SK-N-SH (cell line): Measurements from ENCODE around the gene ING2. TPM values are rescaled to one million over a fixed set of nuclear protein-coding genes. Genes with fewer than 3 reads are reported as not detected.

Source experiments
- CTCF ChIA-PET: fragments of 300-600, 350-600 bp; formaldehyde crosslinking; extraction: SDS; loops from one replicate; lab custom pipeline; 2021; lab: Yijun Ruan, JAX
- POLR2A ChIA-PET: fragments of 350-600 bp; sonication (Branson Sonifier 250); formaldehyde crosslinking; extraction: SDS; loops from one replicate; lab custom pipeline; 2020; ENCODE audit warnings: antibody characterized with exemption, inconsistent platforms; lab: Yijun Ruan, JAX
- DNase-seq: peaks from one replicate; pipeline ENCODE4 v3.0.0; 2012
- H2AFZ ChIP-seq: fragments of 200-600 bp; sonication (generic); 2 replicates; pipeline ENCODE4 v1.8.1; 2016; ENCODE audit warnings: antibody characterized with exemption, mild to moderate bottlenecking, low read depth
- H3F3A ChIP-seq: fragments of 200-600 bp; sonication (generic); replicated peaks from 2 replicates; pipeline ENCODE3; 2016; ENCODE audit warnings: antibody characterized with exemption, mild to moderate bottlenecking; ENCODE audit not compliant: insufficient read depth
- H3K27ac ChIP-seq, 2 experiments: fragments of 200-500 bp in 1 of 2; fragments of 200-600 bp in 1 of 2; sonication (Bioruptor generic) in 1 of 2; sonication (generic), shearing (Covaris generic) in 1 of 2; 2 replicates each; pipeline versions ENCODE4 v1.5.1 to v1.6.1; 2014 to 2016; ENCODE audit warnings: low read depth in 2 of 2, inconsistent platforms in 1 of 2, low read length in 1 of 2, mild to moderate bottlenecking in 1 of 2, mixed read lengths in 1 of 2
- H3K27me3 ChIP-seq: fragments of 200-600 bp; sonication (generic), shearing (Covaris generic); 2 replicates; pipeline ENCODE4 v1.6.1; 2016; ENCODE audit warnings: mixed run types; ENCODE audit not compliant: insufficient read depth
- H3K36me3 ChIP-seq, 2 experiments: fragments of 200-500 bp in 1 of 2; fragments of 200-600 bp in 1 of 2; sonication (Bioruptor generic) in 1 of 2; sonication (generic) in 1 of 2; replicated peaks in 1 of 2; 2 replicates each; pipeline versions ENCODE3 to v1.5.1; 2014 to 2016; ENCODE audit warnings: low read length in 1 of 2, mild to moderate bottlenecking in 1 of 2; ENCODE audit not compliant: insufficient read depth in 2 of 2, control insufficient read depth in 1 of 2
- H3K4me1 ChIP-seq, 2 experiments: fragments of 200-500 bp in 1 of 2; fragments of 200-600 bp in 1 of 2; sonication (Bioruptor generic) in 1 of 2; sonication (generic), shearing (Covaris generic) in 1 of 2; 2 replicates each; pipeline versions ENCODE4 v1.5.1 to v1.6.1; 2014 to 2016; ENCODE audit warnings: low read depth in 1 of 2, low read length in 1 of 2, mixed run types in 1 of 2; ENCODE audit not compliant: insufficient read depth in 2 of 2, control insufficient read depth in 1 of 2
- H3K4me2 ChIP-seq: fragments of 200-600 bp; sonication (generic), shearing (Covaris generic); 2 replicates; pipeline ENCODE4 v1.6.1; 2017; ENCODE audit warnings: mixed run types
- H3K4me3 ChIP-seq, 2 experiments: fragments of 200-500 bp in 1 of 2; fragments of 200-600 bp in 1 of 2; sonication (Bioruptor generic) in 1 of 2; sonication (generic), shearing (Covaris generic) in 1 of 2; 2 replicates each; pipeline versions ENCODE4 v1.5.1 to v1.8.1; 2014 to 2016; ENCODE audit warnings: low read depth in 2 of 2, inconsistent platforms in 1 of 2, low read length in 1 of 2, mild to moderate bottlenecking in 1 of 2, mixed read lengths in 1 of 2, moderate library complexity in 1 of 2
- H3K79me2 ChIP-seq: fragments of 200-600 bp; sonication (generic); 2 replicates; pipeline ENCODE4 v1.8.1; 2017; ENCODE audit warnings: mild to moderate bottlenecking; ENCODE audit not compliant: insufficient read depth
- H3K9ac ChIP-seq: fragments of 200-600 bp; sonication (generic); 2 replicates; pipeline ENCODE4 v1.6.1; 2017; ENCODE audit warnings: mixed run types
- H3K9me2 ChIP-seq: fragments of 200-600 bp; sonication (generic); 2 replicates; pipeline ENCODE4 v1.6.1; 2017; ENCODE audit warnings: mixed run types
- H3K9me3 ChIP-seq: fragments of 200-600 bp; sonication (generic); 2 replicates; pipeline ENCODE4 v1.6.1; 2017; ENCODE audit warnings: mixed run types, mild to moderate bottlenecking, moderate library complexity
- H4K20me1 ChIP-seq: fragments of 200-600 bp; sonication (generic); 2 replicates; pipeline ENCODE4 v1.6.1; 2017; ENCODE audit warnings: mild to moderate bottlenecking, mixed run types; ENCODE audit not compliant: insufficient read depth
- CHD2 ChIP-seq: fragments of 150-350 bp; IDR thresholded peaks from 2 replicates; pipeline ENCODE4 v1.6.1; 2018; ENCODE audit warnings: low read length; ENCODE audit not compliant: partially characterized antibody
- EZH2phosphoT487 ChIP-seq: fragments of 200-600 bp; sonication (generic); IDR thresholded peaks from 2 replicates; pipeline ENCODE4 v1.6.1; 2017; ENCODE audit warnings: low read depth, mixed run types, mild to moderate bottlenecking, antibody characterized with exemption, moderate library complexity, borderline replicate concordance
- FOXJ3 ChIP-seq: sonication (generic); formaldehyde crosslinking; IDR thresholded peaks from 2 replicates; pipeline ENCODE4 v1.5.1; 2020; ENCODE audit warnings: mild to moderate bottlenecking, missing genetic modification reagents
- GATA2 ChIP-seq: sonication (generic); formaldehyde crosslinking; IDR thresholded peaks from 2 replicates; pipeline ENCODE4 v1.5.0; 2020; ENCODE audit warnings: mild to moderate bottlenecking, missing genetic modification reagents
- NFIC ChIP-seq: IDR thresholded peaks from 2 replicates; pipeline ENCODE4 v1.4.0; 2012; ENCODE audit warnings: borderline replicate concordance
- RCOR1 ChIP-seq: fragments of 150-350 bp; IDR thresholded peaks from 2 replicates; pipeline ENCODE4 v1.6.1; 2017; ENCODE audit warnings: antibody characterized with exemption, low read length
- SIN3A ChIP-seq: IDR thresholded peaks from 2 replicates; pipeline ENCODE4 v1.6.1; 2012; ENCODE audit warnings: low read depth, mild to moderate bottlenecking, low read length, moderate library complexity, borderline replicate concordance
- TAF1 ChIP-seq: IDR thresholded peaks from 2 replicates; pipeline ENCODE4 v1.6.1; 2012; ENCODE audit warnings: low read depth, mild to moderate bottlenecking, low read length, moderate library complexity, borderline replicate concordance
- TCF12 ChIP-seq: IDR thresholded peaks from 2 replicates; pipeline ENCODE4 v1.4.0; 2012
- WGBS: methylation state at CpG from one replicate; pipeline ENCODE4 v1.1.6; 2017; ENCODE audit warnings: low lambda C conversion rate; 5-methylcytosine and 5-hydroxymethylcytosine counted together
- polyA plus RNA-seq, 3 experiments: library from polyadenylated mRNA; depleted of rRNA; stranded (reverse); fragments of >200 nt; gene quantifications; 2 replicates each; pipeline ENCODE4 v1.2.3, GENCODE V29; 2012
- TF ChIP-seq, protein P1 (sequence below): IDR thresholded peaks from 2 replicates; pipeline ENCODE4 v1.4.0; 2012; ENCODE audit warnings: low read depth
- TF ChIP-seq, protein P2 (sequence below): fragments of 200-600 bp; sonication (generic); IDR thresholded peaks from 2 replicates; pipeline ENCODE4 v1.6.1; 2017; ENCODE audit warnings: antibody characterized with exemption, mild to moderate bottlenecking, moderate library complexity
- TF ChIP-seq, protein P3 (sequence below): IDR thresholded peaks from 2 replicates; pipeline ENCODE4 v1.4.0; 2012; ENCODE audit warnings: low read depth, borderline replicate concordance
- TF ChIP-seq, protein P4 (sequence below): fragments of 150-350 bp; IDR thresholded peaks from 2 replicates; pipeline ENCODE4 v1.6.1; 2016; ENCODE audit warnings: mild to moderate bottlenecking, low read depth, low read length

The ING2 gene
- polyA plus RNA-seq, 1 of the 3 experiments (the other 2 are of a cell fraction): 15.1 TPM

DNA sequence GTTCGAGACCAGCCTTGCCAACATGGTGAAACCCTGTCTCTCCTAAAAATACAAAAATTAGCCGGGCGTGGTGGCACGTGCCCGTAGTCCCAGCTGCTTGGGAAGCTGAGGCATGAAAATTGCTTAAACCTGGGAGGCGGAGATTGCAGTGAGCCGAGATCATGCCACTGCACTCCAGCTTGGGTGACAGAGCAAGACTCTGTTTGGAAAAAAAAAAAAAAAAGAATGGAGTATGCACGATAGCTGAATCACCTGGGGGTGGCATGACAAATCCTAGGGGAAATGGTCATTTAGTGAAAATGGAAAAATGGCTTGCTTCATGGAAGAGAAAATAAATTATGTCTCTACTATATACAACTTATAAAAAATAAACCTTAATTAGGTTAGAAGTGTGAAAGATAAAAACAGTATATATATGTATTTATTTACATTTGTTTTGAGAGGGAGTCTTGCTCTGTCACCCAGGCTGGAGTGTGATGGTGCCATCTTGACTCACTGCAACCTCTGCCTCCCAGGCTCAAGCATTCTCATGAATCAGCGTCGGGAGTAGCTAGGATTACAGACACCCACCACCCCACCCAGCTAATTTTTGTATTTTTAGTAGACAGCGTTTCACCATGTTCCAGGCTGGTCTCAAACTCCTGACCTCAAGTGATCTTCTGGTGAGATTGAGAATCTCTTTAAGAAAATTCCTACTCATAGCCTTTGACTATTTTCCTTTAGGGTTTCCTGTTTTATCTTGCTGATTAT, 19.3 kb upstream of the ING2 start:
- no peaks in the 10 kb centered on the region for H4K20me1 ChIP-seq
- no peaks in the 10 kb centered on the region for H3K4me1 ChIP-seq
- CTCF ChIA-PET: interaction anchor here (0.8 kb wide), 1 partner anchor 14 kb away, joined by 3 read pairs; no protein-coding TSS in a partner anchor
- no peaks in the 10 kb centered on the region for H3K36me3 ChIP-seq
- H3K4me3 ChIP-seq: no peak overlapping the region
- WGBS: 80% methylated on average over 11 of the region's 11 CpGs
- no peaks in the 10 kb centered on the region for H3K9me2 ChIP-seq
- DNase-seq: no peak
- no peaks in the 10 kb centered on the region for H3K79me2 ChIP-seq
- H3K9me3 ChIP-seq: no peaks in the 10 kb centered on the region
- no peak overlapping the region for H2AFZ ChIP-seq
- no peak for TF ChIP-seq GATA2 (CRISPR knock-in tag)
- no peak for TF ChIP-seq TCF12
- TF ChIP-seq FOXJ3: no peak
- TF ChIP-seq, protein P1, sequence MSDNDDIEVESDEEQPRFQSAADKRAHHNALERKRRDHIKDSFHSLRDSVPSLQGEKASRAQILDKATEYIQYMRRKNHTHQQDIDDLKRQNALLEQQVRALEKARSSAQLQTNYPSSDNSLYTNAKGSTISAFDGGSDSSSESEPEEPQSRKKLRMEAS: no peak
- TF ChIP-seq, protein P2, sequence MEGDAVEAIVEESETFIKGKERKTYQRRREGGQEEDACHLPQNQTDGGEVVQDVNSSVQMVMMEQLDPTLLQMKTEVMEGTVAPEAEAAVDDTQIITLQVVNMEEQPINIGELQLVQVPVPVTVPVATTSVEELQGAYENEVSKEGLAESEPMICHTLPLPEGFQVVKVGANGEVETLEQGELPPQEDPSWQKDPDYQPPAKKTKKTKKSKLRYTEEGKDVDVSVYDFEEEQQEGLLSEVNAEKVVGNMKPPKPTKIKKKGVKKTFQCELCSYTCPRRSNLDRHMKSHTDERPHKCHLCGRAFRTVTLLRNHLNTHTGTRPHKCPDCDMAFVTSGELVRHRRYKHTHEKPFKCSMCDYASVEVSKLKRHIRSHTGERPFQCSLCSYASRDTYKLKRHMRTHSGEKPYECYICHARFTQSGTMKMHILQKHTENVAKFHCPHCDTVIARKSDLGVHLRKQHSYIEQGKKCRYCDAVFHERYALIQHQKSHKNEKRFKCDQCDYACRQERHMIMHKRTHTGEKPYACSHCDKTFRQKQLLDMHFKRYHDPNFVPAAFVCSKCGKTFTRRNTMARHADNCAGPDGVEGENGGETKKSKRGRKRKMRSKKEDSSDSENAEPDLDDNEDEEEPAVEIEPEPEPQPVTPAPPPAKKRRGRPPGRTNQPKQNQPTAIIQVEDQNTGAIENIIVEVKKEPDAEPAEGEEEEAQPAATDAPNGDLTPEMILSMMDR: no peak
- TF ChIP-seq, protein P3, sequence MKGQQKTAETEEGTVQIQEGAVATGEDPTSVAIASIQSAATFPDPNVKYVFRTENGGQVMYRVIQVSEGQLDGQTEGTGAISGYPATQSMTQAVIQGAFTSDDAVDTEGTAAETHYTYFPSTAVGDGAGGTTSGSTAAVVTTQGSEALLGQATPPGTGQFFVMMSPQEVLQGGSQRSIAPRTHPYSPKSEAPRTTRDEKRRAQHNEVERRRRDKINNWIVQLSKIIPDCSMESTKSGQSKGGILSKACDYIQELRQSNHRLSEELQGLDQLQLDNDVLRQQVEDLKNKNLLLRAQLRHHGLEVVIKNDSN: no peak
- TF ChIP-seq, protein P4, sequence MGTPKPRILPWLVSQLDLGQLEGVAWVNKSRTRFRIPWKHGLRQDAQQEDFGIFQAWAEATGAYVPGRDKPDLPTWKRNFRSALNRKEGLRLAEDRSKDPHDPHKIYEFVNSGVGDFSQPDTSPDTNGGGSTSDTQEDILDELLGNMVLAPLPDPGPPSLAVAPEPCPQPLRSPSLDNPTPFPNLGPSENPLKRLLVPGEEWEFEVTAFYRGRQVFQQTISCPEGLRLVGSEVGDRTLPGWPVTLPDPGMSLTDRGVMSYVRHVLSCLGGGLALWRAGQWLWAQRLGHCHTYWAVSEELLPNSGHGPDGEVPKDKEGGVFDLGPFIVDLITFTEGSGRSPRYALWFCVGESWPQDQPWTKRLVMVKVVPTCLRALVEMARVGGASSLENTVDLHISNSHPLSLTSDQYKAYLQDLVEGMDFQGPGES: no peak
- TF ChIP-seq SIN3A: no peak
- TF ChIP-seq EZH2phosphoT487: no peak
- no peak for TF ChIP-seq CHD2
- no peak for TF ChIP-seq NFIC
- no peak for TF ChIP-seq TAF1
- no peak for TF ChIP-seq RCOR1
- TF ChIP-seq, all 33 proteins: peak for 0
- no peaks in the 10 kb centered on the region for H3K27me3 ChIP-seq
- H3K4me2 ChIP-seq: no peak overlapping the region
- no peak overlapping the region for H3K27ac ChIP-seq
- POLR2A ChIA-PET: no interaction called here
- H3F3A ChIP-seq: no peaks in the 10 kb centered on the region
- no peak overlapping the region for H3K9ac ChIP-seq
